GM18861 (cell line): ENCODE results near the gene ADCY3.
A peak's percentile ranks its signal among the peaks of the same experiment; 100 is the strongest.
"Not testable (repeated sequence)": the region's sequence is repeated elsewhere in the genome, so short reads cannot be mapped to it uniquely, and the experiment has no call there.

Experiments used
- ATAC-seq: cut with Tn5 transposase; IDR thresholded peaks from one replicate; pipeline ENCODE4 v1.9.1; 2021; ENCODE audit not compliant: unreplicated experiment

The ADCY3 gene

DNA sequence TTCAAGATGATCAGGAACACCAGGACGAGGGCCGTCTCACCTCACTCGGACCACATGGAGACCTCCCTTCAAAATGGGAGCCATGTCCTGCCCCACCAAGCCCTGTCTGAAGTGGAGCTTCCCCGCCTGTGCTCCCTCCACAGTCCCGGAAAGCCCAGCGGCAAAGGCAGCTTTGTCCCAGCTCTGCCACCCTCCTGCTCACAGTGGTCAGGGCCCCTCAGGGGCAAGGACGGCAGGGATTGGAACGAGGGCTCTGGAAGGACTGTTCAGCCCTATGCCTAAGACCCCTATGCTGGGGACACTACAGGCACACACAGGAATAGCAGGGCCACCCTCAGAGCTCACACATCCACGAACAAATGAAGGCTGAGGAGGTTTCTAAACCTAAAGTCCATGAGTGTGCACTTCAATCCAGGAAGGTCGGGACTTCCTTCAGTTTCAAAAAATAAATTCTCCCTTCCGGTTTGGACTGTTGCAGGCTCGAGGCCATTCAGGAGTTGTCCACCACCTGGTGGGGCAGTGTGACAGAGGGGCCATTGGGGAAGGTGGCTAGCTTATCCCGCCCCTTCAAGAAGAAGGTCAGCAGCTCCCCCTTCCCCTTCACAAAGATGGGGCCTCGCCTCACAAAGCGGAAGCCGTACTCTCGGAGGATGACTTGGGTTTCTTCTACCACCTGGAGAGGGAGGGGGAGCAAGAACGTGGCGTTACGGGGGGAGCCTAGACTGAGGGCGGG is 100.4 kb downstream of the ADCY3 start:
- no peak for ATAC-seq

DNA sequence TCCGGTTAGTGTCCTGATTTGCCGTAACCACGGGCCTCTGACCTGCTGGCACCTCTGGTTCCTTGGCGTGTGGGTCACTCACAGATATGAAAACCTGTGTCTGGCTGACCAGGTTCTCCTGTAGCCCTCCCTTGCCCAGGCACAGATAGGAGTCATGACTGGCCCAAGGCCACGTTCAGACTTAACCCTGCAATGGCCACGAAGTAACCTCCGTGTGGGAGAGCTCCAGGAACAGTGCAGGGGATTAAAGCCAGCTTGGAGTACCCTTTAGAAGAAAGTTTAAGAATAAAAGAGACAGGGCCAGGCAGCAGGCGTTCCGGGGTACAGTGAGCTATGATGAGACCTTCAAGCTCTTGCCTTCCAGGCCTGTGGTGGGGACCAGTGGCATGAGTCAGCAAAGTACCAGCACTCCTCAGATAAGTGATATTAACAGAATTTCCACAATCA is 101.3 kb downstream of the ADCY3 start:
- no peak for ATAC-seq

DNA sequence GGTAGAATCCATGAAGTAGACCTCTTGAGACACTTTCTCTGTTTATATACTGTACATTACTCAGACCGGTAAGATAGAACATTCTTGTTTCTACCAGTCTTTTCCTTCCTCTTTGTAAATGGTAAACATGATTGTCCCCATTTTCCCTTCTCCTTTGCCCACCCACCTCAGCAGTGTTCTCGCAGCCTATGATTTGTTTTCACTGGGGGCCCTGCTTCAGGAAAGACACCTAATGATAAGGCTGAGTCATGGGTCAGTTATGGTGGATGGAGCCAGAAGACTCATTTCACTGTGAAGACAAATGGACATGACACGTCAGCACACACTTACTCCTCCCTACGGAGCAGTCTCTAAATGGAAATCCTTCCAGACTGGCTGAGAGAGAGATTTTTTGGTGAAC is 103.2 kb downstream of the ADCY3 start:
- ATAC-seq = no peak

DNA sequence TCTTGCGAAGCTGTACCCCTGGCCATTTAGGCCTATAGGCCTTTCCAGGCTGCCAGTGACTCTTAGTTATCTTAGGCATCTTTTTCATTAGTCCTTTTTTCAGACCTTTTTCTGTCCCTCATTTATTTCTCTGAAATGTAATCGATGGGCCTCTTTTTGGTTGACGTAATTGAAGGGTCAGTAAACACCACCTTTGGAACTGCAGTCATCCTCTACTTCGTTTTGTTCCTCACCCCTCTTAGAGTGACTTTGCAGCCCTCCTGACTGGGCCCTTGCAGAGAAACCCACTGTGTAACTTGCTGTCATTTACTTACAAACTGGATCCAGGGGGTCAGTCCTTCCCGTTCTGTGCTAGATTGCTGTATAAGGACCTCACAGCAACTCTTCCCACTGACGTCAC is 103.6 kb downstream of the ADCY3 start:
- ATAC-seq = no peak

DNA sequence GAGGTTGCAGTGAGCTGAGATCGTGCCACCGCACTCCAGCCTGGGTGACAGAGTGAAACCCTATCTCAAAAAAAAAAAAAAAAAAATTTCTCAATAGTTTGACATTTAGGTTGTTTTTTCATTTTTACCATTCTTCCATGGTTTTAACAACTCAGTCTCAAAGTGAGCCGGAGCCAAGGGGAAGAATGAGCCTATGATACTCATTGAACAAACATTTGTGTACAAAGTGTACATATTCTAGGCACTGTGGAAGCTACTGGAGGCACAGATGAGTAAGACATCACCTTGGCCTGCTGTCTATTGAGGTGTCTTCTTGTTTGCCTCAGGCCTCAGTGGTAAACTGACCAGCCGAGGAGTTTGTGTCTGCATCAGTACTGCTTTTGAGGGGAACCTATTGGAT is 104.9 kb downstream of the ADCY3 start:
- no peak for ATAC-seq

DNA sequence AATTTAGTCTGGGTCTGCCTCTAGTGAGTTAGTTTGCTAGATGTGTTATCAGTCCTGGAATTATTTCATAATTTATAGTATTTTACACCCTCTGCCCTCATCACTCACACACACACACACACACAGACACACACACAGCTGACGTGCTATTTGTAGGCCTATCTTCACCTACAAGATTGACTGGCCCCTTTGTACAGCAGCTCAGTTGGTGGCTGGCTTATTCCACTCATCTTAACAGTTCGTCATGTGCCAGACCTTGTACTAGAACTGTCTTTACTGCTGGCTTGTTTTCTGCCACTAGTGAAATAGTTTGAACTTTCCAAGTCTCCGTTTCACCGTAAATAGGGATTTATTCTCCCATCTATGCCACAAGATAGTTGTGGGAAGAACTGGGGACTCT is 105.5 kb downstream of the ADCY3 start:
- no peak for ATAC-seq

DNA sequence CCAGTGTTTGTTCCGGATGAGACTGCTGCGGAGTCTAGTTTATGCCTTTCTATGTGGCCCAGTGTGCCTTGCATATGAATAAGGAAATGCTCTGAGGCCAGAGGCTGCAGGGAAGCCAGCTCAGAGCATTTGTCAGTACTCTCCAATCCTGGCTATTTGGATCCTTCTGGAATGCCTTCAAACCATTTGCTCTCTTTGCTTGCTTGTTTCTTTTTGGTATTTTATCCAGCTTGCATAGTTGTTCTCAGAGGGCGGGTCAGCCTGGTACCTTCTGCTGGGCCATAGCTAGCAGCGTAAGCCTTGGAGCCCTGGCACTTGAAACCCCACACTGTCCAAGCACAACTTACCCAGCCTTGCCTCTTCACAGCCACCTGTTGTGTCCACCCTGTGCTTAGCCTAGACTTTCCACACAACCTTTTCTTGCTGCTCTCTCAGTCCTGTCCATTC is 106.3 kb downstream of the ADCY3 start:
- no peak for ATAC-seq

DNA sequence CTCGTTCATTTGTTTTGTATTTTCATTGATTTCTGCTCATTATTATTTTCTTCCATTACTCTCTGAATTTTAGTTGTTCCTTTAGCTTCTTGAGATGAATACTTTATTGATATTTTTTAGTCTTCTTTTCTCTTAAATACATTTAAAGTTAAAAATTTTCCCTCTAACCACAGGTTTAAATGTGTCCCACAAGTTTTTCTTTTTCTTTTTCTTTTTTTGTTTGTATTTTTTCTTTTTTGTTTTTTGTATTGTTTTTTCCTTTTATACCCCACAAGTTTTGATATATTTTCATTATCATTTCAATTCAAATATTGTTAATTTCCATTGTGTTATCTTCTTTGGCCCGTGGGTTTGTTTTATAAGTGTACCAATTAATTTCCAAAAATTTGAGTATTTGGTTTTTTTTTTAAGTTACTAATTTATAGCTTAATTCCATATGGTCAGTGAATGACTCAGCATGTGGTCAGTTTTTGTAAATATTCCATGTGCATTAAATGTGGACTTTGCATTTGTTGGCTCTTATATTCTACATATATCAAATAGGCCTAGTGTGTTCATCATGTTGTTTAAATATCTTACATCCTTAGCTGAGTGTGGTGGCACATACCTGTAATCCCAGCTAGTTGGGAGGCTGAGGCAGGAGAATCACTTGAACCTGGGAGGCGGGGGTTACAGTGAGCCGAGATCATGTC is 110.6 kb downstream of the ADCY3 start:
- no peak for ATAC-seq

DNA sequence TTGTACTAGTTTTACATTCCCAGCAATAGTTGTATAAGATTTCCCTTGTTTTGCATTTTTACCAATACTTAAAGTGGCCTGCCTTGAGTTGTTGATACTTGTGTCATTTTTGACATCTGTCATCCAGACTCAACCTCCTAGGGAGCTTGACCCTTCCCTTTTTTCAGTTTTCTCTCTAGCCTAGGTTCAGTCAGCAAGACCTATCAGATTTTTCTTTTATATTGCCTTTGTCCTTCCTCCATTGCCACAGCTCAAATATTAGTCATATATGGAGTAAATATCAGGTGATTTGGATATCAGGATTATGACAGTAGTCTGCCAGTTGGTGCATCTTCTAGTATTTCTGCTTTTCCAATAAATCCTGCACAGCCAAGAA is 113.4 kb downstream of the ADCY3 start:
- no peak for ATAC-seq

DNA sequence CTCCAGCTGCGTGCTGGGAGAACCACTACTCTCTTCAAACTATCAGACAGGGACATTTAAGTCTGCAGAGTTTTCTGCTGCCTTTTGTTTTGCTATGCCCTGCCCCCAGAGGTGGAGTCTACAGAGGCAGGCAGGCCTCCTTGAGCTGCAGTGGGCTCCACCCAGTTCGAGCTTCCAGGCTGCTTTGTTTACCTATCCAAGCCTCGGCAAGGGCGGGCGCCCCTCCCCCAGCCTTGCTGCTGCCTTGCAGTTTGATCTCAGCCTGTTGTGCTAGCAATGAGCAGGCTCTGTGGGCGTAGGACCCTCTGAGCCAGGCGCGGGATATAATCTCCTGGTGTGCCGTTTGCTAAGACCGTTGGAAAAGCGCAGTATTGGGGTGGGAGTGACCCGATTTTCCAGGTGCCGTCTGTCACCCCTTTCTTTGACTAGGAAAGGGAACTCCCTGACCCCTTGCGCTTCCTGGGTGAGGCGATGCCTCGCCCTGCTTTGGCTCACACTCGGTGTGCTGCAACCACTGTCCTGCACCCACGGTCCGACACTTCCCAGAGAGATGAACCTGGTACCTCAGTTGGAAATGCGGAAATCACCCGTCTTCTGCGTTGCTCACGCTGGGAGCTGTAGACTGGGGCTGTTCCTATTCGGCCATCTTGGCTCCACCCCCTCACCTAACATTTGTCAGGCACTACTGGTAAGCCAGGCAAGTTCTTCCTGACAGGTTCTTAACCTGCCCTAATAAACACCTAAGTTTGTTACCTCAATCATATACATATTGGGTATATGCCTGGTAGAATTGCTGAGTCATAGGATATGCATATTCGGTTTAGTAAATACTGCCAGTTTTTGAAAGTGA is 114.0 kb downstream of the ADCY3 start:
- not testable (repeated sequence) for ATAC-seq

DNA sequence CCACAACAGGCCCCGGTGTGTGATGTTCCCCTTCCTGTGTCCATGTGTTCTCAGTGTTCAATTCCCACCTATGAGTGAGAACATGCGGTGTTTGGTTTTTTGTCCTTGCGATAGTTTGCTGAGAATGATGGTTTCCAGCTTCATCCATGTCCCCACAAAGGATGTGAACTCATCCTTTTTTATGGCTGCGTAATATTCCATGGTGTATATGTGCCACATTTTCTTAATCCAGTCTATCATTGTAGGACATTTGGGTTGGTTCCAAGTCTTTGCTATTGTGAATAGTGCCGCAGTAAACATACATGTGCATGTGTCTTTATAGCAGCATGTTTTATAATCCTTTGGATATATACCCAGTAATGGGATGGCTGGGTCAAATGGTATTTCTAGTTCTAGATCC is 119.5 kb downstream of the ADCY3 start:
- not testable (repeated sequence) for ATAC-seq

DNA sequence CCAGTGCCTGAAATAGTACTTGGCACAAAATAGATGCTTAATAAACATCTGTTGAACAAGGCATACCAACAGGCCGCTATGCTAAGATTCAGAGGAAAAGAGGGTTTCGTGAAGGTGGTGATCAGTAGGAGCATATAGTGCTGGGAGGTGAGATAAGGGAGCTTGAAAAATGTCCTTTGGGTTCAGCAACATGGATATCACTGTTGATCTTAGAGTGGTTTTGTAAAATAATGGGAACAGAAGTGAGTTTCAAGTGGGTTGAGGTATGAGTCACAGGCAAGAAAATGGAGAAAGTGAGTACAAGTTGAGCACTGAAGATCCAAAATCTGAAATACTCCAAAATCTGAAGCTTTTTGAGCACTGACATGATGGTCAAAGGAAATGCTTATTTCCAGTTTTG is 122.4 kb downstream of the ADCY3 start:
- ATAC-seq = no peak

DNA sequence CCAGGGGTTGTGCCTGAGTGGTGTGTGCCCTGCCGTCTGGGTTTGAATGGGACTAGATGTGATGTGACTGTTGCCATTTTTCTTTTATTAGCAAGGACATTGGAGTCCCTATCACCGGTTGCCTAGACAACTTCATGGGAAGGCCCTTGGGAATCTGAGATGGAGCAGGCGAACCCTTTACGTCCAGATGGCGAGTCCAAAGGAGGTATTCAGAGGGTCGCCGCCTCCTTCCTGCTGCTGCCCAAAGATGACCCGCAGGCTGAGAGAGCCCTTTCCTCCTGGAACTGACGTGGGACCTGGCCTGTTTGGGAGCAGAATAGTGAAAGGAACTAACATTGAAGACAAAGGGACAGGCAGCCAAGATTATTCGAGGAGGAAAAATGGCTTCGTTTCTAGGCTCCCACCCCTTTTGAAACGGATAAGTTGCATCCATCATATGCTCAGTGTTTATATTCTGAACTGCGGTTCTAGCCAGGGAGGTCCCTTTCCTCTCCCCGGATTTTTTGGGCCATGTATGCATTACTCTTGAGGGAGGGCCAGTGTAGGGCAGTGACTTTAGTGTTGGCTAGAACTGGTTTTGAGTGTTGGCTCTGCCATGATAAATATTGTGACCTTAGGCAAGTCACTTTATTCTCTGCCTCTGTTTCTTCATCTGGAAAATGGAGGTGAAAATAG is 126.1 kb downstream of the ADCY3 start:
- ATAC-seq = no peak

DNA sequence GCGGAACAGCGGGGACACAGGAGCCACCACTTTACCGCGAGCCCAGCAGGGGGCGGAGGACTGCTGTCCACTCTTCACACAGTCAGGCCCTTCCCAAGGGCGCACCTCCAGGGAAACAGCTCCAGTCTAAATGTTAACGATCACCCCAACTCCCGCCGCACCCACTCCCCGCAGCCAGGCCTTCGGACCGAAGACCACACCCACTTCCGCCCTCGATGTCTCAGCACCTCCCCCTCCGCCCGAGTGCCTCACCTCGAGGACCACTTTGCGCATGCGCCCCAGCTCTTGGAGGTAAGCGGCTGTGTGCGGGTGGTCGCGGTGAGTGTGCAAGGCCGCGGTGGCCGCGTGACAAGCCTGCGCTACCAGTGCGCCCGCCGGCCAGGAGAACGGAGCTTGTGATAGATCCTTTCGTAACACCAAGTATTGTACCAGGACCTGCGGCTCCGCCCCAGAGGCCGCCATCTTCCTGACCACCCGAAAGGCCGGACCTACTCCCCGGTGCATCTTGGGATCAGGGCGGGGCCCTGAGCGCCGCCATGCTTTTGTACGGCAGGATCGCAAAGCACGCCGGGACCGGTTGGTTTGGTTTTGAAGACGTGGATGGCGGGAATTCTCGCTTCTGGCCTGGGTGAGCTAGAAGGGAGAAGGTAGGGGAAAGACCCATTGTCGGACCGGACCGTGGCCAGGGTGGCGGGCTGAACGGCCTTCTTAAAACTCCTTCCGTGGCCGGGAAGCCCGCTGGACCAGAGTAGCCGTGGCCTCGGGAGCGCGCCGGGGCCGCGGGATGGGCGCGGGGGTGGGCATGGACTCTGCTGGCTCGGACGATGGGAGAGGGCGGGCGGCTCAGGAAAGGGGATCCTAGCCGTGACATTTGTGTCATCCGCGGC is 126.9 kb downstream of the ADCY3 start, which contains the start of the genes CENPO and PTRHD1:
Gene CENPO (plus strand): TSS at position 552 of the 887 bp plus-strand sequence. CDS start 495 bp downstream, outside the sequence.
Gene PTRHD1 (minus strand): TSS at position 518 of the 887 bp plus-strand sequence. CDS start 14 bp downstream, at position 504.
- peak; percentile 88 for ATAC-seq

DNA sequence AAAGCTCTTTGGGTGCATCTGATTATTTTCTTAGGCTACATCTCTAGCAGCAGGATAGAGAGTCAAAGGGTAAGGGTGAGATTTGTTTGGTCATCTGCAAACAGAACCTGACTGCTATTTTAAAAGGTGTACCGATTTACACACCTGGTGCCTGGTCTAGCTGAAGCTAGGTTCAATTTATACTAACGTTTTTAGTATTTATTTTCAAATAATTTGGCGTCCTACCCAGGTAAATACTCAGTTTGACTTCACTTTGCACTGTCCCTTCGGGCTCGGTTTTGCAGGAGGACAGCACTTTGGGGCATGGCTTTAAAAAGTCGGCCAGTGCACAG is 127.5 kb downstream of the ADCY3 start:
- no peak for ATAC-seq

DNA sequence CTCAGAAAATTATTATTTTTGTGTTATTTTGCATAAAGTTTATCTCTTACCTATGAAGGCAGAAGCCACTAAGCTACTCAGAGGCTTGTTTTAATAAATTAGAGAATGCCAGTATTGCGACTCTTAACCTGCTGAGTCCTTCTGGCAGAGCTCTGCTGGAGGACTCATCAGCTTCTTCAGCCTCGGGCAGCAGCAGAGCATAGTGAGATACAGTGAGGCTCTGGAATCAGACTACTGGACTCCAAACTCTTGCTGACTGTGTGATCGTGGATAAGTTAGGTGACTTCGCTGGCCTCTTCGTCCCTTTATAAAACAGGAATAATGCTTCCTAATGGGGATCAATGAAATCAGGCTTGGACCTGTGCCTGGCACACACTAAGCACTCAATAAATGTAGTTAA is 128.6 kb downstream of the ADCY3 start:
- no peak for ATAC-seq

DNA sequence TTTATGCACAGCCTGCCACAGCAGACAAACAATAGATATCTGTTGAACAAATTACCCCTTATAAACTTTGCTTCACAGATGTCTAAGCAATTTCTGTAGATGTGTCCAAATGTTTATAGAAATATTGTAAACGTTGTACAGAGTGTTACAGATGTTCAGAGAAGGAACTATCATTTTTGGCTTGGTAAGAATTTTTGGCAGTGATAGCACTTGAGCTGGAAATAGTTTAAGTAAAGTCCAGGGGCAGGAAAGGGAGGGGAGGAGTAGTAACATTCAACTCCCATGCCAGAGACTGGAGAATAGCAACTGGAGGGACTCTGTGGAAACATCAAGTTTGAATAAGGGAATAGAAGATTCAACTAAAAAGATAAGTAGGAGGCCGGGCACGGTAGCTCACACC is 131.2 kb downstream of the ADCY3 start:
- ATAC-seq = no peak

DNA sequence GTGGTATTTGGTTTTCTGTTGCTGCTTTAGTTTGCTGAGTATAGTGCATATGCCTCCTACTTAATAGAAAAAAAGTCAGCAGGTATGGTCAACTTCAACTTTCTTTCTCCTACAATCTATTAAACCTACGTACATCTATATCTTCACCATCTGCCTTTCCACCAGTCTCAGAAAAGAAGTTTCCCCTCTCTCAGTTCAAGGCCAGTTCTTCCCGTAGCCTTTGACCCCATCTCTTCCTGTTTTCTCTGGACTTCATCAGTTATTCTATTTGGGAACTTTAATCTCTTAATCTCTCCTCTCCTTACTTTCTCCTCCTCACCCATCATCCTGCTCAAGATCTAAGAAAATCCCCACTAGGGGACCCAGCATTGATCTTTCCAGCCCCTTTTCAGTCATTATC is 132.5 kb downstream of the ADCY3 start:
- ATAC-seq = no peak

DNA sequence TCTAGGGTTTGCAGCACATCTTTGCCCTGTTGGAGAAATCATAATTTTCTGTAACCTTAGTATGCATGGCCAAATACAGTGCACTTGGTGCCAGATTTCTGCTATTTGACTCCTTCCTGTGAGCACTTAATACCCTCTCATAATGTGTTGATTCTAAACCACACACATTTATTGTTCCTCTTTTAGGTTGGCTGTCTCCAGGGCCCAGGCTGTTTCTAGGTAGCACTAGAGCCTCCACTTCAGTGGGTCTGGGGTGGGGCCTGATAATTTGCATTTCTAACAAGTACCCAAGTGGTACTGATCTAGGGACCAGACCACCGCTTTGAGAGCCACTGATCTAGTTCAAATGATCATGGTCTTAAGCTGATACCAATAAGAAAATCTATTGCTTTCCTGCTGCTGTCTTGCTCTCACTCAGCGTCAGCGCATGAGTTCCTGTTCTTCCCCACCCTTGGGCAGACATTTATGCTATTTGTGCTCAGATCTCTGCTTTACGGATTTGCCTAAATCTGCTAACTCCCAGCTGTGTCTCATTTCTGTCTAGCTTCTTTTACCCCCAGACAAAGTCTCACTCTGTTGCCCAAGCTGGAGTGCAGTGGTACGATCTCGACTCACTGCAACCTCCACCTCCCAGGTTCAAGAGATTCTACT is 134.2 kb downstream of the ADCY3 start:
- peak; percentile 86 for ATAC-seq

DNA sequence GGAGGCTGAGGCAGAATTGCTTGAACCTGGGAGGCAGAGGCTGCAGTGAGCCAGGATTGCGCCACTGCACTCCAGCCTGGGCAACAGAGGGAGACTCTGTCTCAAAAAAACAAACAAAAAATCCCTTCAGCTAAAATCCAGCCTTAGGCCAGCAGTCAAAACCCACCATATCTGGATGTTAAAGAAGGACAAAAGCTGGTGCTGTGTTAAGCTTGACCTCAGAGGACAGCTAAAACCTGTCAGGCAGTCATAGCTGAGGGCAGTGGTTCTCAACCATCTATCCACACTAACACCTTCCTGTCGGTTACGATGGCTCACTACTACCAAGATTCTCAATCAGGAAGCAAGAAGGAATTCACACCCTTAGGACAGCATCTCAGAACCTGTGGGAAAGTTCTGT is 136.4 kb downstream of the ADCY3 start:
- ATAC-seq = no peak
